Measurements from ENCODE around the gene SPINT3. TPM values are rescaled to one million over a fixed set of nuclear protein-coding genes. Genes with fewer than 3 reads are reported as not detected.

SPINT3 gene, protein sequence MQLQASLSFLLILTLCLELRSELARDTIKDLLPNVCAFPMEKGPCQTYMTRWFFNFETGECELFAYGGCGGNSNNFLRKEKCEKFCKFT
- total RNA-seq, result not detected

DNA sequence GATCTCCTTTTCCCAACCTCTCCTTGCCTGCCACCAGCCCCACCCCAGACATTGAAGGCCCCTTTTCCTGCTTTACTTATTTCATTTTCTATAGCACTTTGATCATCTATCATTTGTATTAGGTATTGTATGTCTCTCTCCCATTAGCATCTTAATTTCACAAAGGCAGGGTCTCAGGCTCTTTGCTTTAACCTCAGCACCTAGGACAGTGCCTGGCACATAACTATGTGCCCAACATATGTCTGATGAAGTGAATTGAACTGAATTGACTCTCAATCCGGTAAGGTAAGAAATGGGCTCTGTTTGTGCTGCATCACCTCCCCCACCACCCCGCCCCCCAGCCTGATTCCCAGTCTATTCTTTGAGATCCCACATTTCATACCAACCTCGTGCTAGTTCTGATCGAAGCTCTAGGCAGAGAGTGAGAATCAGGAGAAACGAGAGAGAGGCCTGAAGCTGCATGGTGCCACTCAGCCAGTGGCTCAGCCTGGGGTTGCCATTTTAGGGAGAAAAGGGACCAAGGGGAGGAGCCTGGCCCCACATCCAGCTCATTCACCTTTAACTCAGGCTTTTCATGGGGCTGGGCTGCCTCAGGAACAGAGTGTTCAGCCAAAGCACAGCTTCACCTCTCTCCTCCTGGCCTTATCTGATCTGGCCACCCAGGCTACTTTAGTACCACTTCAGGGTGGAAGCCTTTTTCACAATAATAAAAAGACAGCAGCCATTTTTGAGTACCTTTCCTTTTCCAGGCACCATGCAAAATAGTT is at the start of gene SPINT3:
SPINT3 (minus strand) TSS at position 476 of the 767 bp plus-strand sequence; CDS start at position 462, 14 bp downstream.
- no peak within 1 kb of the TSS for H3K27ac ChIP-seq
- WGBS, 2 donors (ENCODE audit: low coverage in 1 of 2), result 47% methylated on average over 2 of the region's 5 CpGs; no CpG with 5 or more reads in 1 of the 2 donors
- no peak for ATAC-seq
- no peaks in the 10 kb centered on the region for H3K36me3 ChIP-seq
- no peak within 1 kb of the TSS for H3K4me3 ChIP-seq
- peaks cover 12% of the 10 kb centered on the region for H3K27me3 ChIP-seq
- no peaks in the 10 kb centered on the region for H3K9me3 ChIP-seq
- H3K4me1 ChIP-seq, result no peaks in the 10 kb centered on the region
- TF ChIP-seq, protein P1, sequence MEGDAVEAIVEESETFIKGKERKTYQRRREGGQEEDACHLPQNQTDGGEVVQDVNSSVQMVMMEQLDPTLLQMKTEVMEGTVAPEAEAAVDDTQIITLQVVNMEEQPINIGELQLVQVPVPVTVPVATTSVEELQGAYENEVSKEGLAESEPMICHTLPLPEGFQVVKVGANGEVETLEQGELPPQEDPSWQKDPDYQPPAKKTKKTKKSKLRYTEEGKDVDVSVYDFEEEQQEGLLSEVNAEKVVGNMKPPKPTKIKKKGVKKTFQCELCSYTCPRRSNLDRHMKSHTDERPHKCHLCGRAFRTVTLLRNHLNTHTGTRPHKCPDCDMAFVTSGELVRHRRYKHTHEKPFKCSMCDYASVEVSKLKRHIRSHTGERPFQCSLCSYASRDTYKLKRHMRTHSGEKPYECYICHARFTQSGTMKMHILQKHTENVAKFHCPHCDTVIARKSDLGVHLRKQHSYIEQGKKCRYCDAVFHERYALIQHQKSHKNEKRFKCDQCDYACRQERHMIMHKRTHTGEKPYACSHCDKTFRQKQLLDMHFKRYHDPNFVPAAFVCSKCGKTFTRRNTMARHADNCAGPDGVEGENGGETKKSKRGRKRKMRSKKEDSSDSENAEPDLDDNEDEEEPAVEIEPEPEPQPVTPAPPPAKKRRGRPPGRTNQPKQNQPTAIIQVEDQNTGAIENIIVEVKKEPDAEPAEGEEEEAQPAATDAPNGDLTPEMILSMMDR (IDR thresholded peaks at IDR 0.05), result no peak
- TF ChIP-seq POLR2A (IDR thresholded peaks at IDR 0.05) (no peak), EP300 (IDR thresholded peaks at IDR 0.05) (no peak), POLR2AphosphoS5 (IDR thresholded peaks at IDR 0.05) (no peak)

DNA sequence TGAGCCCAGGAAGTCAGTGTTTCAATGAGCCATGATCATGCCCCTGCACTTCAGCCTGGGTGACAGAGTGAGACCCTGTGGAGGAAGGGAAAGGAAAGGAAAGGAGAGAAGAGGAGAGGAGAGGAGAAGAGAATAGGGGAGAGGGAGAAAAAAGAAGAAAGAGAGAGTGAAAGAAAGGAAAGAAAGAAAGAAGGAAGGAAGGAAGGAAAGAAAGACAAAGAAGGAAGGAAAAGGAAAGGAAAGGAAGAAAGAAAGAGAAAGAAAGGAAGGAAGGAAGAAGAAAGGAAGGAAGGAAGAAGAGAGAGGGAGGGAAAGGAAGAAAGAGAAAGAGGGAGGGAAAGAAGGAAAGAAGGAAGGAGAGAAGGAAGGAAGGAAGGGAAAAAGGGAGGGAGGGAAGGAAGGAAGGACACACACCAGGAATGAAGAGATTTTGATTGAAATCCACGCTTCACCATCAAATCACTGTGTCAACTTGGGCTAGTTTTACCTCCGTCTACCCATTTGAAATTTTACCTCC is 49.4 kb upstream of the SPINT3 start:
- Histone ChIP-seq H3K4me1 (no peaks in the 10 kb centered on the region), H3K36me3 (no peaks in the 10 kb centered on the region), H3K27me3 (peaks cover 8% of the 10 kb centered on the region), H3K9me3 (no peaks in the 10 kb centered on the region), H3K27ac (no peak overlapping the region), H3K4me3 (no peak overlapping the region)
- 69 to 73% methylated on average over 2 of the region's 2 CpGs for WGBS, 2 donors (ENCODE audit: low coverage in 1 of 2)
- no peak for TF ChIP-seq POLR2AphosphoS5 (IDR thresholded peaks at IDR 0.05)
- TF ChIP-seq EP300 (IDR thresholded peaks at IDR 0.05), result no peak
- TF ChIP-seq, protein P1 (IDR thresholded peaks at IDR 0.05), result no peak
- TF ChIP-seq POLR2A (IDR thresholded peaks at IDR 0.05), result no peak
- no peak for ATAC-seq

- no peak overlapping the region for H3K4me3 ChIP-seq
- H3K27me3 ChIP-seq, result peaks cover 7% of the 10 kb centered on the region
- no peak overlapping the region for H3K27ac ChIP-seq
- TF ChIP-seq POLR2A (IDR thresholded peaks at IDR 0.05) (no peak), POLR2AphosphoS5 (IDR thresholded peaks at IDR 0.05) (no peak), EP300 (IDR thresholded peaks at IDR 0.05) (no peak)
- TF ChIP-seq, protein P1 (IDR thresholded peaks at IDR 0.05), result no peak
- H3K9me3 ChIP-seq, result peaks cover 0 to 5% (median 0%) of the 10 kb centered on the region in 3 donors
- ATAC-seq, result no peak
- no peaks in the 10 kb centered on the region for H3K36me3 ChIP-seq
- WGBS, 2 donors (ENCODE audit: low coverage in 1 of 2), result 100% methylated on average over 1 of the region's 1 CpG; no CpG with 5 or more reads in 1 of the 2 donors
- no peaks in the 10 kb centered on the region for H3K4me1 ChIP-seq
These were observed 39.8 kb upstream of the SPINT3 start for GRCh38 chr20:45555198-45555597.

GRCh38 chr20:45552456-45552855 is 37.0 kb upstream of the SPINT3 start:
- peaks cover 0 to 5% (median 0%) of the 10 kb centered on the region in 3 donors for H3K9me3 ChIP-seq
- 76 to 81% methylated on average over 2 of the region's 2 CpGs for WGBS, 2 donors (ENCODE audit: low coverage in 1 of 2)
- ATAC-seq, result no peak
- no peaks in the 10 kb centered on the region for H3K36me3 ChIP-seq
- TF ChIP-seq, protein P1 (IDR thresholded peaks at IDR 0.05), result no peak
- TF ChIP-seq EP300 (IDR thresholded peaks at IDR 0.05) (no peak), POLR2A (IDR thresholded peaks at IDR 0.05) (no peak), POLR2AphosphoS5 (IDR thresholded peaks at IDR 0.05) (no peak)
- H3K27me3 ChIP-seq, result peaks cover under 1% of the 10 kb centered on the region
- H3K4me3 ChIP-seq, result no peak overlapping the region
- H3K27ac ChIP-seq, result no peak overlapping the region
- no peaks in the 10 kb centered on the region for H3K4me1 ChIP-seq
